H1 (cell line): ENCODE results near the gene FGF3. TPM values are rescaled to one million over a fixed set of nuclear protein-coding genes. Genes with fewer than 3 reads are reported as not detected.

Source experiments
- CTCF ChIA-PET: fragments of 300-600 bp; sonication (Branson Sonifier 250); formaldehyde crosslinking; loops from one replicate; lab custom pipeline; 2021; ENCODE audit not compliant: partially characterized antibody; lab: Charles Lee
- POLR2A ChIA-PET: fragments of 300-600 bp; sonication (Branson Sonifier 250); formaldehyde crosslinking; loops from one replicate; lab custom pipeline; 2021; ENCODE audit warnings: inconsistent platforms; ENCODE audit not compliant: partially characterized antibody; lab: Charles Lee
- DNase-seq, 2 experiments: peaks; one replicate each; pipeline versions ENCODE4 v3.0.0 to v3.0.0-alpha.2; 2010 to 2022; ENCODE audit warnings: low spot score in 2 of 2, low read depth in 1 of 2, mixed read lengths in 1 of 2
- FAIRE-seq: peaks from 2 replicates; lab custom pipeline; 2011; peaks lifted over from hg19 to GRCh38; lab: Jason Lieb, UNC
- H2AFZ ChIP-seq: 2 replicates; pipeline ENCODE4 v1.8.1; 2012; ENCODE audit warnings: low read length, inconsistent platforms
- H2AK5ac ChIP-seq: 2 replicates; pipeline ENCODE4 v1.6.1; 2013; ENCODE audit warnings: low read depth, low read length
- H2BK120ac ChIP-seq: replicated peaks from 2 replicates; pipeline ENCODE3; 2013; ENCODE audit warnings: low read depth, low read length, inconsistent platforms
- H2BK12ac ChIP-seq: 2 replicates; pipeline ENCODE4 v1.6.1; 2013; ENCODE audit warnings: low read depth, low read length
- H2BK15ac ChIP-seq: 2 replicates; pipeline ENCODE4 v1.6.1; 2013; ENCODE audit warnings: low read length
- H2BK20ac ChIP-seq: 2 replicates; pipeline ENCODE4 v1.6.1; 2013; ENCODE audit warnings: low read length
- H2BK5ac ChIP-seq: 2 replicates; pipeline ENCODE4 v1.6.1; 2013; ENCODE audit warnings: low read depth, low read length
- H3K14ac ChIP-seq: 2 replicates; pipeline ENCODE4 v1.6.1; 2013; ENCODE audit warnings: inconsistent platforms; ENCODE audit not compliant: insufficient read length
- H3K18ac ChIP-seq: 2 replicates; pipeline ENCODE4 v1.6.1; 2013; ENCODE audit warnings: low read length; ENCODE audit errors: extremely low read depth
- H3K23ac ChIP-seq: 2 replicates; pipeline ENCODE4 v1.6.1; 2013; ENCODE audit warnings: inconsistent platforms; ENCODE audit not compliant: insufficient read length
- H3K23me2 ChIP-seq: 2 replicates; pipeline ENCODE4 v1.6.1; 2013; ENCODE audit warnings: low read depth, low read length
- H3K27ac ChIP-seq: 2 replicates; pipeline ENCODE4 v1.6.1; 2011; ENCODE audit warnings: low read depth, low read length, inconsistent platforms
- H3K27me3 ChIP-seq, 4 experiments: replicated peaks in 1 of 4; 1 replicate in 1 of 4; 2 replicates in 3 of 4; pipeline versions ENCODE4 v1.6.1 to v1.8.1; 2011 to 2013; ENCODE audit warnings: low read length in 3 of 4, mild to moderate bottlenecking in 3 of 4, inconsistent platforms in 2 of 4, mixed read lengths in 2 of 4, moderate library complexity in 1 of 4; ENCODE audit not compliant: control insufficient read depth in 3 of 4, insufficient read depth in 3 of 4; ENCODE audit errors: extremely low read depth in 1 of 4
- H3K36me3 ChIP-seq, 4 experiments: 2 replicates each; pipeline versions ENCODE4 v1.6.1 to v1.8.1; 2011 to 2013; ENCODE audit warnings: mild to moderate bottlenecking in 4 of 4, low read length in 3 of 4, moderate library complexity in 2 of 4, control low read depth in 1 of 4, inconsistent platforms in 1 of 4; ENCODE audit not compliant: insufficient read depth in 4 of 4, control insufficient read depth in 2 of 4
- H3K4ac ChIP-seq: replicated peaks from 2 replicates; pipeline ENCODE3; 2013; ENCODE audit warnings: low read length, low read depth, mixed read lengths, inconsistent platforms; ENCODE audit not compliant: insufficient read length
- H3K4me1 ChIP-seq, 4 experiments: replicated peaks in 1 of 4; 1 replicate in 1 of 4; 2 replicates in 3 of 4; pipeline versions ENCODE4 v1.6.1 to v1.8.1; 2011 to 2013; ENCODE audit warnings: low read length in 3 of 4, inconsistent platforms in 2 of 4, mixed read lengths in 1 of 4; ENCODE audit not compliant: insufficient read depth in 4 of 4, control insufficient read depth in 3 of 4
- H3K4me2 ChIP-seq, 2 experiments: 2 replicates each; pipeline versions ENCODE4 v1.6.1 to v1.8.1; 2011 to 2013; ENCODE audit warnings: low read depth in 2 of 2, low read length in 2 of 2, control low read depth in 1 of 2, inconsistent platforms in 1 of 2, mild to moderate bottlenecking in 1 of 2; ENCODE audit not compliant: insufficient read depth in 1 of 2
- H3K4me3 ChIP-seq, 4 experiments: fragments of 200-600, 300-600 bp in 1 of 4; sonication (generic), shearing (Covaris generic), sonication (Bioruptor Twin) in 1 of 4; 2 replicates each; pipeline versions ENCODE4 v1.5.1 to v1.8.1; 2011 to 2016; ENCODE audit warnings: low read length in 4 of 4, low read depth in 3 of 4, control low read depth in 2 of 4, inconsistent platforms in 2 of 4, mild to moderate bottlenecking in 2 of 4, mixed read lengths in 1 of 4, moderate library complexity in 1 of 4; ENCODE audit not compliant: insufficient read depth in 2 of 4; ENCODE audit errors: extremely low read depth in 1 of 4
- H3K56ac ChIP-seq: replicated peaks from 2 replicates; pipeline ENCODE3; 2013; ENCODE audit warnings: low read depth, mild to moderate bottlenecking, mixed read lengths, low read length, inconsistent platforms; ENCODE audit not compliant: insufficient read length
- H3K79me1 ChIP-seq: 2 replicates; pipeline ENCODE4 v1.6.1; 2013; ENCODE audit warnings: low read depth, low read length, control low read depth
- H3K79me2 ChIP-seq, 2 experiments: 2 replicates each; pipeline versions ENCODE4 v1.6.1 to v1.8.1; 2012 to 2013; ENCODE audit warnings: low read length in 2 of 2, mild to moderate bottlenecking in 2 of 2, inconsistent platforms in 1 of 2; ENCODE audit not compliant: insufficient read depth in 2 of 2, control insufficient read depth in 1 of 2
- H3K9ac ChIP-seq, 4 experiments: replicated peaks in 1 of 4; 1 replicate in 1 of 4; 2 replicates in 3 of 4; pipeline versions ENCODE4 v1.6.1 to v1.8.1; 2011 to 2013; ENCODE audit warnings: low read depth in 3 of 4, low read length in 3 of 4, control low read depth in 2 of 4, mild to moderate bottlenecking in 2 of 4, moderate library complexity in 2 of 4, inconsistent platforms in 1 of 4; ENCODE audit errors: extremely low read depth in 1 of 4
- H3K9me3 ChIP-seq, 2 experiments: 2 replicates each; pipeline versions ENCODE4 v1.6.1 to v1.8.1; 2012 to 2013; ENCODE audit warnings: mild to moderate bottlenecking in 2 of 2, moderate library complexity in 2 of 2, control low read depth in 1 of 2, inconsistent platforms in 1 of 2, low read depth in 1 of 2, low read length in 1 of 2, mixed read lengths in 1 of 2; ENCODE audit not compliant: insufficient read depth in 2 of 2
- H4K20me1 ChIP-seq, 2 experiments: replicated peaks in 1 of 2; 2 replicates each; pipeline versions ENCODE3 to v1.8.1; 2011 to 2013; ENCODE audit warnings: inconsistent platforms in 2 of 2, low read length in 2 of 2, mild to moderate bottlenecking in 1 of 2; ENCODE audit not compliant: insufficient read depth in 2 of 2, control insufficient read depth in 1 of 2
- H4K5ac ChIP-seq: 2 replicates; pipeline ENCODE4 v1.6.1; 2013; ENCODE audit warnings: low read length, low read depth, mixed read lengths, inconsistent platforms; ENCODE audit not compliant: insufficient read length
- H4K8ac ChIP-seq: 2 replicates; pipeline ENCODE4 v1.8.0; 2013; ENCODE audit warnings: mild to moderate bottlenecking, moderate library complexity, low read length, inconsistent platforms; ENCODE audit not compliant: insufficient read depth; ENCODE audit errors: extremely low read depth
- H4K91ac ChIP-seq: replicated peaks from 2 replicates; pipeline ENCODE3; 2013; ENCODE audit warnings: low read length, mixed read lengths, inconsistent platforms; ENCODE audit not compliant: insufficient read length
- ATF2 ChIP-seq: IDR thresholded peaks from 2 replicates; pipeline ENCODE4 v1.6.1; 2012; ENCODE audit warnings: low read length, inconsistent platforms
- BRCA1 ChIP-seq: IDR thresholded peaks from 2 replicates; pipeline ENCODE4 v1.6.1; 2012; ENCODE audit warnings: low read depth, low read length, improper control_type of control experiment
- CREB1 ChIP-seq: IDR thresholded peaks from 2 replicates; pipeline ENCODE4 v1.6.1; 2012; ENCODE audit warnings: inconsistent platforms
- EP300 ChIP-seq, 2 experiments: IDR thresholded peaks; 1 replicate in 1 of 2; 2 replicates in 1 of 2; pipeline ENCODE4 v1.6.1; 2011 to 2012; ENCODE audit warnings: low read depth in 2 of 2, low read length in 2 of 2, mild to moderate bottlenecking in 2 of 2, borderline replicate concordance in 1 of 2, inconsistent platforms in 1 of 2, moderate library complexity in 1 of 2
- GTF2F1 ChIP-seq: IDR thresholded peaks from 2 replicates; pipeline ENCODE4 v1.6.1; 2012; ENCODE audit warnings: low read depth, low read length, improper control_type of control experiment, borderline replicate concordance
- RAD21 ChIP-seq, 2 experiments: IDR thresholded peaks in 1 of 2; conservative IDR thresholded peaks in 1 of 2; 2 replicates each; pipeline ENCODE4 v1.6.1; 2011; ENCODE audit warnings: low read depth in 2 of 2, low read length in 2 of 2, improper control_type of control experiment in 1 of 2, inconsistent platforms in 1 of 2, mild to moderate bottlenecking in 1 of 2, moderate library complexity in 1 of 2
- SIN3A ChIP-seq, 2 experiments: IDR thresholded peaks in 1 of 2; conservative IDR thresholded peaks in 1 of 2; 2 replicates each; pipeline ENCODE4 v1.6.1; 2011 to 2012; ENCODE audit warnings: low read length in 2 of 2, improper control_type of control experiment in 1 of 2, low read depth in 1 of 2, mild to moderate bottlenecking in 1 of 2
- SIX5 ChIP-seq: IDR thresholded peaks from 2 replicates; pipeline ENCODE4 v1.6.1; 2011; ENCODE audit warnings: mild to moderate bottlenecking, low read depth, low read length
- SP1 ChIP-seq: IDR thresholded peaks from 2 replicates; pipeline ENCODE4 v1.6.1; 2011; ENCODE audit warnings: low read depth, low read length
- SP2 ChIP-seq: IDR thresholded peaks from 2 replicates; pipeline ENCODE4 v1.6.1; 2012; ENCODE audit warnings: mild to moderate bottlenecking, low read length, inconsistent platforms
- WGBS, 2 experiments: shearing (Covaris generic) in 1 of 2; methylation state at CpG; one replicate each; pipeline versions ENCODE4 v1.1.6 to v1.1.7; 2013 to 2015; ENCODE audit warnings: low lambda C conversion rate in 2 of 2, mixed read lengths in 2 of 2, inconsistent platforms in 1 of 2, low coverage in 1 of 2, missing lambda C conversion rate in 1 of 2; ENCODE audit not compliant: insufficient replicate concordance in 2 of 2, insufficient coverage in 1 of 2, insufficient read length in 1 of 2; ENCODE audit errors: extremely low coverage in 1 of 2, missing lambda C conversion rate in 1 of 2; 5-methylcytosine and 5-hydroxymethylcytosine counted together
- polyA plus RNA-seq, 7 experiments: library from polyadenylated mRNA; depleted of rRNA in 3 of 7; stranded (reverse) in 5 of 7; unstranded in 2 of 7; fragments of >200 nt in 5 of 7; fragments of 200-250 nt in 2 of 7; gene quantifications; 1 replicate in 5 of 7; 2 replicates in 1 of 7; 4 replicates in 1 of 7; pipeline versions ENCODE4 v1.2.1 to v1.2.3, GENCODE V29; 2011 to 2013; ENCODE audit warnings: missing spikeins in 2 of 7, mixed read lengths in 2 of 7
- total RNA-seq: library from RNA; stranded (reverse); fragmentation: NEBNext Ultra II Directional; extraction: Animal tissue kit (Norgen Biotek cat#: 25700); gene quantifications from 2 replicates; pipeline ENCODE4 v1.2.1, GENCODE V29; 2021
- TF ChIP-seq, protein P1 (sequence below): IDR thresholded peaks from 2 replicates; pipeline ENCODE4 v1.6.1; 2011; ENCODE audit warnings: low read length, improper control_type of control experiment

FGF3 gene
- total and polyA plus RNA-seq, 2 of the 8 experiments (the other 6 are each of a cell fraction or from before 2014, with no cell fraction given): not detected

DNA sequence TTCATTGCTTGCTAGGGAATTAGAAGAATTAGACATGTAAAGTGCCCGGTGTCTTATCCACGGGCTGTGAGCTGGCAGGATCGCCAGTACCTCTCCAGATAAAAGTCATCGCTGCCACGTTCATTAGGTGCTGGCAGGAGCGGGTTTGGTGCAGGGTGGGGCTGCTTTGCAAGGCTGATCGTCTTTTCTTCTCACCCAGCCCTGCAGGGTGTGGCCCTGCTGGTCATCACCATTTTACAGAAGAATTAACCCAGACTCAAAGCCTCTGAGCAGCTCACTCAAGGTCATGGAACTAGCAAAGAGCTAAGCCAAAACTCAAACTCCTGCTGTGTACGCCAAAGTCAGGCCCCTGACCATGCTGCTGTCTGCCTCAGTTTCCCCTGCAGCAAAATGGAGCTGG lies 38.0 kb downstream of the FGF3 start:
- Histone ChIP-seq H4K91ac (no peak overlapping the region), H2AFZ (no peak overlapping the region), H2BK5ac (no peak overlapping the region), H3K27me3 (peaks cover 0 to 11% (median 10%) of the 10 kb centered on the region in 4 experiments; a peak in 6 of 7 replicates), H3K14ac (no peak overlapping the region), H2AK5ac (no peak overlapping the region), H2BK20ac (no peak overlapping the region), H3K4me3 (no peak overlapping the region), H3K23ac (no peak overlapping the region), H3K36me3 (no peaks in the 10 kb centered on the region), H4K20me1 (peaks cover 0 to 2% of the 10 kb centered on the region in 2 experiments), H2BK15ac (no peak overlapping the region), H2BK120ac (no peak overlapping the region), H3K79me2 (no peaks in the 10 kb centered on the region), H3K27ac (no peak overlapping the region), H2BK12ac (no peak overlapping the region), H3K4ac (no peak overlapping the region), H3K79me1 (no peaks in the 10 kb centered on the region), H3K18ac (no peak overlapping the region), H3K4me1 (no peaks in the 10 kb centered on the region), H3K23me2 (no peaks in the 10 kb centered on the region), H3K56ac (no peak overlapping the region), H3K4me2 (no peak overlapping the region), H3K9me3 (no peaks in the 10 kb centered on the region), H4K8ac (no peak overlapping the region), H3K9ac (no peak overlapping the region), H4K5ac (no peak overlapping the region)
- ChIA-PET POLR2A (no interaction called here), CTCF (interaction anchor here (0.6 to 1.6 kb wide), 4 partner anchors 9 to 63 kb away, joined by 3 to 5 read pairs (median 4); no protein-coding TSS in a partner anchor)
- DNase-seq (no peak), FAIRE-seq (no peak)
- WGBS, 2 experiments: 77% methylated on average over 8 of the region's 8 CpGs; no CpG with 5 or more reads in 1 of the 2 experiments
- no peak for TF ChIP-seq BRCA1
- TF ChIP-seq SP1: no peak
- TF ChIP-seq SIN3A (conservative IDR thresholded peaks at IDR 0.05 in 1 of 2, IDR thresholded peaks at IDR 0.05 in 1 of 2; ENCODE audit: low read depth in 1 of 2, low read length in 2 of 2): no peak
- TF ChIP-seq SP2: no peak
- no peak for TF ChIP-seq CREB1
- no peak for TF ChIP-seq SIX5
- no peak for TF ChIP-seq RAD21 (IDR thresholded peaks at IDR 0.05 in 1 of 2, conservative IDR thresholded peaks at IDR 0.05 in 1 of 2; ENCODE audit: low read depth in 2 of 2, low read length in 2 of 2)
- TF ChIP-seq EP300 (IDR thresholded peaks at IDR 0.05; ENCODE audit: borderline replicate concordance in 1 of 2, low read depth in 2 of 2, low read length in 2 of 2): no peak
- no peak for TF ChIP-seq ATF2
- TF ChIP-seq GTF2F1: no peak
- TF ChIP-seq, protein P1, sequence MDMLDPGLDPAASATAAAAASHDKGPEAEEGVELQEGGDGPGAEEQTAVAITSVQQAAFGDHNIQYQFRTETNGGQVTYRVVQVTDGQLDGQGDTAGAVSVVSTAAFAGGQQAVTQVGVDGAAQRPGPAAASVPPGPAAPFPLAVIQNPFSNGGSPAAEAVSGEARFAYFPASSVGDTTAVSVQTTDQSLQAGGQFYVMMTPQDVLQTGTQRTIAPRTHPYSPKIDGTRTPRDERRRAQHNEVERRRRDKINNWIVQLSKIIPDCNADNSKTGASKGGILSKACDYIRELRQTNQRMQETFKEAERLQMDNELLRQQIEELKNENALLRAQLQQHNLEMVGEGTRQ: no peak
